Upper lobe of right lung (tissue), 1 donor: ENCODE results near the gene TMEM235. TPM values are rescaled to one million over a fixed set of nuclear protein-coding genes. Genes with fewer than 3 reads are reported as not detected.

ENCODE experiments used
- ATAC-seq: fragments of 200-7000 bp; cut with Tn5 transposase; one replicate; pipeline ENCODE4 v1.9.1; 2020; ENCODE audit warnings: mild to moderate bottlenecking, moderate library complexity
- DNase-seq: peaks from one replicate; pipeline ENCODE4 v3.0.0-alpha.2; 2020
- H3K27ac ChIP-seq: fragments of 200-600 bp; one replicate; pipeline ENCODE4 v1.8.0; 2022
- H3K27me3 ChIP-seq: fragments of 200-600 bp; one replicate; pipeline ENCODE4 v1.8.0; 2022; ENCODE audit warnings: mild to moderate bottlenecking
- H3K36me3 ChIP-seq: fragments of 200-600 bp; one replicate; pipeline ENCODE4 v1.8.0; 2022
- H3K4me1 ChIP-seq: fragments of 200-600 bp; one replicate; pipeline ENCODE4 v1.8.0; 2022
- H3K4me3 ChIP-seq: fragments of 200-600 bp; one replicate; pipeline ENCODE4 v1.8.0; 2022; ENCODE audit warnings: mild to moderate bottlenecking
- H3K9me3 ChIP-seq: fragments of 200-600 bp; one replicate; pipeline ENCODE4 v1.8.0; 2022
- CTCF ChIP-seq: fragments of 200-600 bp; IDR thresholded peaks from one replicate; pipeline ENCODE4 v1.8.0; 2022; ENCODE audit warnings: antibody characterized with exemption
- intact Hi-C: fragments of 100-400 bp; cut with DNase I; formaldehyde crosslinking; loops from one replicate; pipeline ENCODE4 v1.11.0; 2022
- total RNA-seq: library from RNA; stranded (reverse); fragmentation: NEBNext Ultra II Directional; extraction: Animal tissue kit (Norgen Biotek cat#: 25700); gene quantifications from one replicate; pipeline ENCODE4 v1.2.1, GENCODE V29; 2021
- donor health status: DM: no; HTN: yes; CAD: no; lungs with severe emphysema.

TMEM235 gene
- total RNA-seq, 1 donor from 2014 or later, result not detected

DNA sequence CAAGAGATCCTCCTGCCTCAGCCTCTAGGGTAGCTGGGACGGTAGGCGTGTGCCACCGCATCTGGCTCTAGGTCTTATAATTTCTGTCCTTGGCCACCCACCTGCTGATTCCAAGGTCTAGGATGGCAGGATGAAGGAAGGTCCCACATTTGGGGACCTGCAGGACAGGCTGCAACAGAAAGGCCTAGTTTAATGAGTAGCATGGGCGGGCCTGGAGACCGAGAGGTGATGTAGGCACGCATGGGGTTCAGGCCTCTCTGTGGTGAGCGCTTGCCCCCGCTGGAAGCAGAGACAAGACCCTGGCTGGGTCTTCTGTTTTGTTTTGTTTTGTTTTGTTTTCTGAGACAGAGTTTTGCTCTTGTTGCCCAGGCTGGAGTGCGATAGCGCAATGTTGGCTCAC is 33.7 kb downstream of the TMEM235 start:
- TF ChIP-seq CTCF, result no peak
- no peak for ATAC-seq
- Histone ChIP-seq H3K27me3 (peaks cover 5% of the 10 kb centered on the region), H3K4me1 (peaks cover 46% of the 10 kb centered on the region), H3K4me3 (no peak overlapping the region), H3K36me3 (no peaks in the 10 kb centered on the region), H3K9me3 (no peaks in the 10 kb centered on the region), H3K27ac (peak overlapping the region; percentile 24)
- no peak for DNase-seq
- intact Hi-C loops, result no loop called here

DNA sequence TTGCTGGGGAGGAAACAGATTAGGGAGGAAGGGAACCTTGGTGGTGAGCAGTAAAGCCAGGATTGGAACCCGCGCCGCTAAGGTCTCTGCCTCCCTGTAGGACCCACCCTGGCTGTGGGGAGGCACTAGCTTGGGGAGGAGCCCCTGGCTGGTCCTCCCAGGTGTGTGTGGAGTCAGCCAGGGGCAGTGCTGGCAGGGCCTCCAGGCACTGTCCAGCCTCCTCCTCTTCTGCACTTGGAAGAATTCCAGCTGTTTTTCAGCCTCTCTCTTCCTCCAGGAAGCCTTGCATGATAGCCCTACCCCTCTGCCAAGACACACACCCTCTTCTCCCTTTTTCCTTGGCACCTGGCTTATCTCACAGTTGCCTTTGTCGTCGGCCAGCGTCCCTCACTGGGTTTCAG is 34.8 kb downstream of the TMEM235 start:
- Histone ChIP-seq H3K27ac (peak overlapping the region; percentile 24), H3K36me3 (no peaks in the 10 kb centered on the region), H3K9me3 (no peaks in the 10 kb centered on the region), H3K4me1 (peaks cover 48% of the 10 kb centered on the region), H3K27me3 (peaks cover 5% of the 10 kb centered on the region), H3K4me3 (no peak overlapping the region)
- DNase-seq (peak; percentile 60), ATAC-seq (no peak)
- intact Hi-C loops, result no loop called here
- no peak for TF ChIP-seq CTCF

DNA sequence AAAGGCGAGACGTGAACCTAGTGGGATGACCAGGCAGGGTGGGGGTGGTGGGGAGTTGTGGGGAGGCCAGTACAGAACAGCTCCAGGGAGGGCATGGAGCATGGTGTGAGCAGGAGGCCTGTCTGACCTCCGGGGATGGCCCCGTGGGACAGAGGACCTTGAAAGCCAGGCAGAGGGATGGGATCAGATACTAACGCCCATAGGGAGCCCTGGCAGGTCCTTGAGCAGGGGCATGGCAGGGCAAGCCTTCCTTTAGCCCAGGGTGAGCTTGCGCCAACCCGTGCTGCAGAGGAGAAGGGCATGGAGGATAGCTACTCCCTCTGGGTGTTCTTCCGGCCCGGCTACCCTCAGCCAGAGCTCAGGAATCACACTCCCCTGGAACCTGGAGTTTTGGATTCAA is 35.3 kb downstream of the TMEM235 start:
- H3K4me1 ChIP-seq, result peaks cover 48% of the 10 kb centered on the region
- no peaks in the 10 kb centered on the region for H3K36me3 ChIP-seq
- intact Hi-C loops, result no loop called here
- DNase-seq, result peak; percentile 59
- H3K27me3 ChIP-seq, result peaks cover 5% of the 10 kb centered on the region
- no peak overlapping the region for H3K27ac ChIP-seq
- no peak for TF ChIP-seq CTCF
- ATAC-seq, result no peak
- no peak overlapping the region for H3K4me3 ChIP-seq
- no peaks in the 10 kb centered on the region for H3K9me3 ChIP-seq

DNA sequence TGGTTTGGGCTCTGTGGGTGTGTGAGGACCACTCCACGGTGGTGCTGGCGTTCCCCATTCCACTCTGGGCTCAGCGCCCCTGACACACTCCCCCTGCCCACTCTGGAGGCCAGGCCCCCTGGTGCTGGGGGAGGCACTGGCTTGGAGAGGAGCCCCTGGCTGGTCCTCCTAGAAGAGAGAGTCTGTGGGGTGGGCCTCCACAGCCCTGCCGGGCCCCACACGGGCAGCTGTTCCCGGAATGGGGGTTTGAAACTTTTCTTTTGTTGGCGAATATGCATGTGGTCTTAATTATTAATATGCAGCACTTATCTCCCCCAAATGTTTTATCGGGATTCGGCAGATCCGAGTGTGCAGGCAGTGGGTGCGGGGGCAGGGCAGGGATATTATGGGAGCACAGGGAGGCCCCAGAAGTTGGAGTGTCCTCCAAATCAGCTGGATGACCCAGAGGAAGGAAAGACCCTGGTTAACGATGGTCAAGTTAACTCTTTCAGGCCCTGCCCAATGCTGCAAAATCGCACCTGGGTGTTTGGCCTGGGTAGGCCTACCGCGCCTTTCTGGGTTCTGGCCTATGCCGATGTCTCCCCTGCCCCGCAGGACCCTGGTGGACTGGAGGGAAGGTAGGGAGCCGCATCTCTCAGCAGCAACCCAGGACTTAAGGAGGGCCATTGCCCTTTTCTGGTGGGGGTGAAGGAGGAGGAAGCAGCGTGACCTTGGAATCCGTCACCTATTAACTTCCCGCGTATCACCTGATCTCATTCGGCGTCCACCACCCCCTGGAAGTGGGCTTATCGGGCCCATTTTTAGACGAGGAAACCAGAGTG is 36.0 kb downstream of the TMEM235 start:
- Histone ChIP-seq H3K27me3 (peaks cover 5% of the 10 kb centered on the region), H3K9me3 (no peaks in the 10 kb centered on the region), H3K4me1 (peaks cover 52% of the 10 kb centered on the region), H3K4me3 (no peak overlapping the region), H3K27ac (no peak overlapping the region), H3K36me3 (no peaks in the 10 kb centered on the region)
- DNase-seq (peak; percentile 56), ATAC-seq (no peak)
- intact Hi-C loops, result no loop called here
- no peak for TF ChIP-seq CTCF

GRCh38 chr17:78268191-78268874 is 36.9 kb downstream of the TMEM235 start:
- no peaks in the 10 kb centered on the region for H3K36me3 ChIP-seq
- intact Hi-C loops, result no loop called here
- no peaks in the 10 kb centered on the region for H3K9me3 ChIP-seq
- H3K27me3 ChIP-seq, result peaks cover 5% of the 10 kb centered on the region
- peaks cover 50% of the 10 kb centered on the region for H3K4me1 ChIP-seq
- ATAC-seq (no peak), DNase-seq (peak; percentile 63)
- TF ChIP-seq CTCF, result no peak
- H3K27ac ChIP-seq, result no peak overlapping the region
- no peak overlapping the region for H3K4me3 ChIP-seq
